Stimulated activated CD4-positive, alpha-beta T cell treated with anti-CD3 and anti-CD28 coated beads, TNF-alpha, amount 100 ng/mL, for 48 hours (primary cell): ENCODE results near the gene WDR37.
"Not testable (repeated sequence)": the region's sequence is repeated elsewhere in the genome, so short reads cannot be mapped to it uniquely, and the experiment has no call there.

ENCODE experiments used
- DNase-seq, 3 donors: peaks; one replicate each; pipeline ENCODE4 v3.0.0-alpha.2; 2020; ENCODE audit warnings: low read depth in 3 of 3

Gene WDR37

DNA sequence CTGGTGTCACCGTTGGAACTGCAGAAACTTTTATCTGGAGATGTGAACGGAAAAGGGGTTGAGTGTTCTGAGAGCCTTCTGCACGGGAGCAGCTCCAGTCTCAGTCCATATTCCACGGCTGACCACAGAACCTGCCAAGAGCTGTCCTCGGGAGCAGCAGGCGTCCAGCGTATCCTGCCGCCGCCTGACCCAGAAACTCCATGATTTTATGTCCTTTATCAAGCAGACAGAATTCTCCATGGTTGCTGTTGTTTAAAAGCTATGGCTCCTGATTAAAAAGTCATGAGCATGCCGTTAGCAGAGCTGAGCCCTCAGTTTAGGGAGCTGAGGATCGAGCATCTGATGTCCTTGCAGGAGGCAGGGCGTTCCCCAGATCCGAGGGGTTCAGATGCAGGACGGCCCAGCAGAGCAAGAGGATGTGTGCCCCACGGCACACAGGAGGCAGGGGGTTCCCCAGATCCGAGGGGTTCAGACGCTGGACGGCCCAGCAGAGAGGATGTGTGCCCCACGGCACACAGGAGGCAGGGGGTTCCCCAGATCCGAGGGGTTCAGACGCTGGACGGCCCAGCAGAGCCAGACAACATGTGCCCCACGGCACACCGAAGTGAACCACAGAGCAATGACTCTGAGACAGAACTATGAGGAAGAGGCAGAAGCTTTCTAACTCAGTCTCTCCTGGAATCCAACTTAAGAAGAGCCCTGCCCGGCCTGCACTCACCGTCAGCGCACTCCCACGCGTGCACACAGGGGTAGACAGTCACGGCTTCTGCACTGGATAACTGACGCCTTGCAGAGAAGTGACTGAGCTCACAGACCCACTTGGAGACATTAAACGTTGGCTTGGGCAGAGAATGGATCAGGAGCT, 96.4 kb downstream of the WDR37 start:
- DNase-seq: no peak

- DNase-seq: no peak
These were observed 97.1 kb downstream of the WDR37 start for GRCh38 chr10:1153251-1153763.

DNA sequence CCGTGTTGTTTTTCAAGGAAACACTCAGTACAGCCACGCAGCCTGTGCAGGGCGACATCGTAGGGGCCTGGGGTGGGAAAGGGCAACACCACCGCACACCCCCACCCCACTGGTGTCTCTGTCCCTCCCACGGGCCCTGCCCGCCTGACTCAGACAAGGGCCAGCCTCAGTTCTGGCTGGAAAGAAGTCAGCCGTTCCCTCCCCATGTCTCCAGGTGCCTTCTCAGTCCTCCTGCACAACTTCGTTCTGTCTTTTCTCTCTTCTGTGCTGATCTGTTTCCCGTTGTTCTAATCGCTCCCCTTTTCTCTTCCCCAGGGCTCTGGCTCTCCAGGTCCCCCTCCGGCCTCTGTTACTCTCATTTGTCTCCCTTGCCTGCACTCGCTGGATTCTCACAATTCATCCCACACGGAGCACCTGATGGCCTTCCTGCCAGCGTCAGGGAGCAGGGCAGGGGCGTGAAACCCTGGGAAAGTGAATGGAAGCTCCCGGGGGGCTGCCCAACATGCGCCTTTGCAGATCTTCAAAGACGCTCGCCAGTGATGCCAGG, 97.7 kb downstream of the WDR37 start:
- no peak for DNase-seq

DNA sequence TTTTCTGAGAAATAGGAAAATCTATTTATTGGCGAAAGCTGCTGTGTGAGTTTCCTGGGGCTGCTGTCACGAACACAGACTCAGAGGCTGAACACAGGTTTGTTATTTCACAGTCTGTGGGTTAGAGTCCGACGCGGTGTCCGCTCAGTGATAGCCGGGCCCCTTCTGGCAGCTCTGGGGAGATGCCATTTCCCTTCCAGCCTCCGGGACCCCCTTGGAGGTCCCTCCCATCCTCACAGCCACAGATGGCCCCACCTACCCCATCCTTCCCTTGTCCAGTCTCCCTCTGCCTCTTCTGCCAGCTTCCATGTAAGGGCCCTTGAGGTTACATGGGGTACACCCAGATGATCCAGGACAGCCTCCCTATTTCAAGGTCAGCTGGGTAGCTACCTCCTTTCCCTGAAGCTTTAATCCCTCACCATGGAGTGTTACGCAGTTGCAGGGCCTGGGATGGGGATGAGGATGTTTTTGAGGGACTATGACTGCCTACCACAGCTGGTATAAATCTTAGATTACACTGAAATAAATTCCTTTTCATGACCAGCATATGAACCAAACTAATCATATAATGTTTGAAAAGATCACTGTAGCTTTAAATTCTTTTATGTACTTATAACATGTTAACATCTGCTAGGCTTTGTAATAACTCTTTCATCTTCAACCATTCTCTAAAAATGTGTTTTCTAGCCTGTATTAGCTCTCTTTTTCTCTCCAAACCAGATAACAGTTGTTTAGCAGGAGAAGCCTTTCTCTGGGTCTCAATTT, 98.5 kb downstream of the WDR37 start:
- DNase-seq: no peak

DNA sequence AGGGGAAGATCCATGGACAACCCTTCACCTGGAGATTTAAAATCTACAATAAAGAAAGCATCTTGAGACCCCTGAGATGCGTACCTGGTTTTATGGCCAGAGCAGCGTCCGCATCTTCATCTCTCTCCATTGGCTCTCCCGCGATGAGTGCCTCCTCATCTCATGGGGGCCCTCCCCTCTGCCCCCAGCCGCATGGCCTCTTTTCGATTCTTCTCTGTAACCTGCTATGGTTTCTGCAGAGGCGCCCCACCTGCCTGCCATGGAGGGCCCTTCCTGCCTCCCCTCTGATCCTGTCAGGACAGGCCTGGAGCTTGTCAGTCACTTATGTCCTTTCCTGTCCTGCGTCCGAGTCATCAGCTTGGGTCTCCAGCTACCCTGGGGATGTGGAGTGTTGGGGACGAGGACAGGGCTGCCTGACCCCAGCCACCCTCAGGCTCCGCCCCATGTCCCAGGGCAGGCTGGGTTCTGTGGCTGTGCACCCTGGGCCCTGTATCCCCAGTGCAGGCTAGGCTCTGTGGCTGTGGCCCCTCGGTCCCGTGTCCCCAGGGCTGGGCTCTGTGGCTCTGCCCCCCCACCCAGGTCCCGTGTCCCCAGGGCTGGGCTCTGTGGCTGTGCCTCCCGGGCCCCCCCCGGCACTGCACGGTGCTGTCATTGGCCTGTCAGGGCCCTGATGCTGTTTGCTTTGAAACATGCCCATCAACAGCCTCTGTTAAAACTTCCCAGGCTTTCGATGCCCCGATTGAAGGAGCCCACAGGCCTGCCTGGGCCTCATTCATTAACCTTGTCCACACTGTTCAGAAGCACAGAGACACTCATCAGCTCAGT, 99.8 kb downstream of the WDR37 start:
- no peak for DNase-seq

GRCh38 chr10:1156616-1156886, 100.4 kb downstream of the WDR37 start:
- DNase-seq: no peak

DNA sequence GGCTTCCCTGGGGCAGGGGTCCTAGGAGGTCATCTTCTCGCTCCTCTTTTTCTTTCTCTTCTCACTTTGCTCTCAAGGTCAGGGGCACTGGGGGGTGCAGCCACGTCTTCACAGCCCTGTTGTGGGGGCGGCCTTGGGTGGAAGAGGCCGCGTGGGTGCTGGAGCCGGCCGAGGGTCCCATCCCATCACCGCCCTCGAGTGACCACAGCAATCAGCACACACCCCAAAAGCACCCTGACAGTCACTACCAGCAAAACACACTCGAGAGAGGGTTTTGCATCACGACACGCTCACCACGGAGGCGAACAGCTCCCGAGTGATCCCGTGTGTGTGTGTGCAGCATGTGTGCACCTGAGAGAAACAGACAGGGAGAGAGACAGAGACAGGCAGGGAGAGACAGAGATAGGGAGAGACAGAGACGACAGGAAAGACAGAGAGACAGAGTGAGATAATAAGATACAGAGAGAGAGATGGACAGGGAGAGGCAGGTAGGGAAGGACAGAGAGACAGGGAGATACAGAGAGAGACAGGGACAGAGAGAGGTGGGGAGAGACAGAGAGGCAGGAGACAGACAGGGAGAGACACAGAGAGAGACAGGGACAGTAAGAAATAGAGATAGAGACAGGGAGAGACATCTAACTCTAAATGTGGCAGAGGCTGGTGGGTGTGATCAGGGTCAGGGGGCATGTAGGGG, 100.9 kb downstream of the WDR37 start:
- DNase-seq: no peak

- no peak for DNase-seq
These were observed 101.4 kb downstream of the WDR37 start for GRCh38 chr10:1157615-1157933.

DNA sequence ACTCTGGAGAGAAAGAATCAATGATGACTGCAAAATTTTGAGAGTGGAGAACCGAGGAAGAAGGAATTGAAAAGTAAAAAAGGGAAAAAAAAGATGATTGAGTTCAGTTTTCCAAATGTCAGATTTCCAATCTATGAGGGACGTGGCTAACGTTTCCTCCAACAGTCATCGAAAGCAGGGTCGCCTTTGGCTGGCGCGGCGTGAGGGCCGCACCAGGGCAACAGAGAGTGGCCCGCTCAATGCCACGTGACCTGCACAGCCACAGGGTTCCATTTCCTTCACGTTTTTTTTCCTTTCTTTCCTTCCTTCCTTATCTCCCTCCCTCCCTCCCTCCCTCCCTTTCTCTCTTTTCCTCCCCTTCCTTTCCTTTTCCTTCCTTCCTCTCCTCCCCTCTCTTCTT, 101.9 kb downstream of the WDR37 start:
- DNase-seq: no peak

GRCh38 chr10:1158536-1158935, 102.4 kb downstream of the WDR37 start:
- DNase-seq: not testable (repeated sequence)

- no peak for DNase-seq
These were observed 103.2 kb downstream of the WDR37 start for GRCh38 chr10:1159131-1160061.

GRCh38 chr10:1160561-1161314, 104.6 kb downstream of the WDR37 start:
- DNase-seq: no peak

DNA sequence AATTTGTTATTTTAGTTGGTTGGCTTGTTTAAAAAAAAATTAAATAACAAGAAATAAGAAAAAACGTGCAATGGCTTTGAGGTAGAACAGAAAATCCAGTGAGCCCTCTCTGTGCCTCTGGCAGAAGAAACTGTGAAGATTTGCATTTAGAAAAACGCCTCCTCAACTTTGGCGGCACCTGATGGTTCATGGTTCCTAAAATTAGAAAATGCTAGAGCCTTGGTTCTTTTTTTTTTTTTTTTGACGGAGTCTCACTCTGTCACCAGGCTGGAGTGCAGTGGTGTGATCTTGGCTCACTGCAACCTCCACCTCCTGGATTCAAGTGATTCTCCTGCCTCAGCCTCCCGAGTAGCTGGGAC, 105.1 kb downstream of the WDR37 start:
- not testable (repeated sequence) for DNase-seq

DNA sequence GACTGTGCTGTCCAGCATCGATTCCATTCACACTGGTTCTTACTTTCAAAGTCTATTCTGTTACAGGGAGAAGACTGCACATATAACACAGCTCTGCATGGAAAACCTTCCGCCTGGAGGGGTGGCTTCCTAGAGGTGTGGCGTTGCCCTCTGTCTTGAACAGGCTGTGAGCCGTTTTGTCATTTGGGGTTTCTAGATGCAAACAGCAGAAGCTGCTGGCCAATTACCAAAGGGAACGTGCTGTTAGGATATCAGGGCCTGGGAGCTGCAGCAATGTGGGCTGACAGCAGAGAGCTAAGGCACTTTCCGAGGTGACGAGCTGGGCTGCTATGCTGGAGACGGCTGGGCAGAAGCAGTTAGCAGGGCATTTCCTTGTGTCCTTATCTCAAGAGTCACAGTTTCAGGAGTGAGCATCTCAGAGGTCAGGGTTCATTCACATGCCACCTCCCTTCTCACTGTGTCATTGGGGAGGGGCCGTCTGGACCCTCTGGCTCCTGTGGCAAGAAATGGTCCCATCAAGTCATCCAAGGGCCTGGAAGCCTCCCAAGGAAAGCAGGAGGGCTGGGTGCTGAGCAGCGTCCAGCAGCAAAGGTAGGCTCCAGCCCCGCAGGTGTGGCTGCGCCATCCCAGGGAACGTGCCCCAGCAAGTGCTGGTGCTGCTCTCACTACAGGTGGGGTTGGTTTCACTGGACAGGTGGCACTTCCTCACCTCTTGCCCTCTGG, 106.5 kb downstream of the WDR37 start:
- no peak for DNase-seq

- no peak for DNase-seq
These were observed 107.0 kb downstream of the WDR37 start for GRCh38 chr10:1163204-1163660.

DNA sequence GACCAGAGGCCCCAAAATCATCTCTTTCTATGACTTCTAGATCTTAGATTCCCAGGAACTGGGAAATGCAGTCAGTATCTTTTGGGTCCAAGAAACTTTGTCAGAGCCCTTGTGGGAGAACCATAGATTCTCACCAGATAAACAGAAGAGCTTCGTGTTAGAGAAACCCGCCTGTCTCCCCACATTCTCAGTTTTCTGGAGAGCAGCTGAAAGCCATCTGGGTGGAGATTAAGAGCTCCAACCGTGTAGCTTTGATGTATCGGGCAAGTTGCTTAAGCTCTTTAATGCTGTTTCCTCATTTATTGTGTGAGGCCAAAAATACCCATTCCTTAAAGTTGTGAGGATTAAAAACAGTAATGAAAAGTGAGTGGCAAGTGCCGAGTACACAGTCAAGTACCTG, 107.6 kb downstream of the WDR37 start:
- DNase-seq: no peak

- no peak for DNase-seq
These were observed 110.1 kb downstream of the WDR37 start for GRCh38 chr10:1166101-1166827.

- no peak for DNase-seq
These were observed 110.7 kb downstream of the WDR37 start for GRCh38 chr10:1166828-1167275.
